Measurements from ENCODE around the gene PHF11.

GRCh38 chr13:49560270-49561061 lies 64.7 kb downstream of the PHF11 start:
- TF ChIP-seq EP300 (IDR thresholded peaks at IDR 0.05) (no peak), CTCF (IDR thresholded peaks at IDR 0.05) (no peak), POLR2A (IDR thresholded peaks at IDR 0.05) (no peak)

All from suprapubic skin (tissue), 3 donors.